ENCODE measurements around the gene JDP2.
A peak's percentile ranks its signal among the peaks of the same experiment; 100 is the strongest.

The JDP2 gene

GRCh38 chr14:75402867-75403413 is 24.9 kb upstream of the JDP2 start:
- H3K4ac ChIP-seq (ENCODE audit: low read depth, low read length): no peak overlapping the region
- no peak overlapping the region for H3K27ac ChIP-seq (ENCODE audit: low read depth, low read length)
- WGBS (ENCODE audit: extremely low coverage, insufficient coverage, low lambda C conversion rate): no CpG with 5 or more reads among the region's 5 CpGs
- H3K79me1 ChIP-seq (ENCODE audit: low read length): no peaks in the 10 kb centered on the region
- no peaks in the 10 kb centered on the region for H3K36me3 ChIP-seq (ENCODE audit: control insufficient read depth, insufficient read depth, low read length)
- no peak overlapping the region for H2AK5ac ChIP-seq (ENCODE audit: low read length)
- no peaks in the 10 kb centered on the region for H3K4me1 ChIP-seq (ENCODE audit: control insufficient read depth, low read depth, low read length)
- no peak overlapping the region for H3K9ac ChIP-seq (ENCODE audit: low read length)
- DNase-seq: peak; percentile 64
- H3K4me2 ChIP-seq (ENCODE audit: low read length): no peak overlapping the region
- no peak overlapping the region for H3K4me3 ChIP-seq (ENCODE audit: low read length)
- H2BK120ac ChIP-seq (ENCODE audit: low read depth, low read length): no peak overlapping the region
- H3K23ac ChIP-seq (ENCODE audit: low read length): no peak overlapping the region
- H4K5ac ChIP-seq (ENCODE audit: low read length): no peak overlapping the region
- H4K8ac ChIP-seq (ENCODE audit: low read depth, low read length): no peak overlapping the region
- H2BK15ac ChIP-seq (replicated peaks; ENCODE audit: low read depth): no peak overlapping the region
- no peaks in the 10 kb centered on the region for H3K27me3 ChIP-seq (ENCODE audit: insufficient read depth, low read length, poor library complexity)
- H2BK5ac ChIP-seq (ENCODE audit: low read length): no peak overlapping the region
- H3K79me2 ChIP-seq (ENCODE audit: control insufficient read depth, insufficient read depth, low read length): no peaks in the 10 kb centered on the region
- no peak overlapping the region for H3K18ac ChIP-seq (ENCODE audit: low read length)
- no peak overlapping the region for H3K56ac ChIP-seq (ENCODE audit: low read length)

GRCh38 chr14:75404847-75405246 is 23.0 kb upstream of the JDP2 start:
- Histone ChIP-seq H3K27ac (ENCODE audit: low read depth, low read length) (no peak overlapping the region), H2BK120ac (ENCODE audit: low read depth, low read length) (no peak overlapping the region), H3K56ac (ENCODE audit: low read length) (no peak overlapping the region), H3K4me1 (ENCODE audit: control insufficient read depth, low read depth, low read length) (no peaks in the 10 kb centered on the region), H2BK5ac (ENCODE audit: low read length) (no peak overlapping the region), H3K79me1 (ENCODE audit: low read length) (no peaks in the 10 kb centered on the region), H2AK5ac (ENCODE audit: low read length) (no peak overlapping the region), H3K4me3 (ENCODE audit: low read length) (no peak overlapping the region), H3K23ac (ENCODE audit: low read length) (no peak overlapping the region), H3K4ac (ENCODE audit: low read depth, low read length) (no peak overlapping the region), H4K5ac (ENCODE audit: low read length) (no peak overlapping the region), H3K27me3 (ENCODE audit: insufficient read depth, low read length, poor library complexity) (no peaks in the 10 kb centered on the region), H3K18ac (ENCODE audit: low read length) (no peak overlapping the region), H4K8ac (ENCODE audit: low read depth, low read length) (no peak overlapping the region), H3K79me2 (ENCODE audit: control insufficient read depth, insufficient read depth, low read length) (no peaks in the 10 kb centered on the region), H2BK15ac (replicated peaks; ENCODE audit: low read depth) (no peak overlapping the region), H3K9ac (ENCODE audit: low read length) (no peak overlapping the region), H3K4me2 (ENCODE audit: low read length) (no peak overlapping the region), H3K36me3 (ENCODE audit: control insufficient read depth, insufficient read depth, low read length) (no peaks in the 10 kb centered on the region)
- no CpG with 5 or more reads among the region's 4 CpGs for WGBS (ENCODE audit: extremely low coverage, insufficient coverage, low lambda C conversion rate)
- no peak for DNase-seq

- peaks cover 3% of the 10 kb centered on the region for H3K4me1 ChIP-seq (ENCODE audit: control insufficient read depth, low read depth, low read length)
- no peak overlapping the region for H2BK15ac ChIP-seq (replicated peaks; ENCODE audit: low read depth)
- H3K23ac ChIP-seq (ENCODE audit: low read length): no peak overlapping the region
- no peak overlapping the region for H3K4ac ChIP-seq (ENCODE audit: low read depth, low read length)
- no peak overlapping the region for H3K9ac ChIP-seq (ENCODE audit: low read length)
- no peak overlapping the region for H2BK120ac ChIP-seq (ENCODE audit: low read depth, low read length)
- DNase-seq: no peak
- H3K18ac ChIP-seq (ENCODE audit: low read length): no peak overlapping the region
- H3K27ac ChIP-seq (ENCODE audit: low read depth, low read length): no peak overlapping the region
- no peaks in the 10 kb centered on the region for H3K79me2 ChIP-seq (ENCODE audit: control insufficient read depth, insufficient read depth, low read length)
- H3K79me1 ChIP-seq (ENCODE audit: low read length): no peaks in the 10 kb centered on the region
- no peak overlapping the region for H3K56ac ChIP-seq (ENCODE audit: low read length)
- H4K5ac ChIP-seq (ENCODE audit: low read length): no peak overlapping the region
- no peaks in the 10 kb centered on the region for H3K27me3 ChIP-seq (ENCODE audit: insufficient read depth, low read length, poor library complexity)
- no CpG with 5 or more reads among the region's 2 CpGs for WGBS (ENCODE audit: extremely low coverage, insufficient coverage, low lambda C conversion rate)
- no peak overlapping the region for H3K4me3 ChIP-seq (ENCODE audit: low read length)
- no peak overlapping the region for H2BK5ac ChIP-seq (ENCODE audit: low read length)
- no peak overlapping the region for H3K4me2 ChIP-seq (ENCODE audit: low read length)
- H4K8ac ChIP-seq (ENCODE audit: low read depth, low read length): no peak overlapping the region
- H3K36me3 ChIP-seq (ENCODE audit: control insufficient read depth, insufficient read depth, low read length): no peaks in the 10 kb centered on the region
- H2AK5ac ChIP-seq (ENCODE audit: low read length): no peak overlapping the region
Measured at GRCh38 chr14:75406102-75406501, 21.7 kb upstream of the JDP2 start.

- no CpG with 5 or more reads among the region's 3 CpGs for WGBS (ENCODE audit: extremely low coverage, insufficient coverage, low lambda C conversion rate)
- H3K4me1 ChIP-seq (ENCODE audit: control insufficient read depth, low read depth, low read length): peaks cover 3% of the 10 kb centered on the region
Measured at GRCh38 chr14:75406856-75407255, 21.0 kb upstream of the JDP2 start.

GRCh38 chr14:75409316-75410205 is 18.3 kb upstream of the JDP2 start:
- H2BK120ac ChIP-seq (ENCODE audit: low read depth, low read length): no peak overlapping the region
- H3K27me3 ChIP-seq (ENCODE audit: insufficient read depth, low read length, poor library complexity): no peaks in the 10 kb centered on the region
- H3K36me3 ChIP-seq (ENCODE audit: control insufficient read depth, insufficient read depth, low read length): no peaks in the 10 kb centered on the region
- no peak overlapping the region for H3K4ac ChIP-seq (ENCODE audit: low read depth, low read length)
- no peak overlapping the region for H2AK5ac ChIP-seq (ENCODE audit: low read length)
- H3K79me2 ChIP-seq (ENCODE audit: control insufficient read depth, insufficient read depth, low read length): no peaks in the 10 kb centered on the region
- no peak overlapping the region for H2BK15ac ChIP-seq (replicated peaks; ENCODE audit: low read depth)
- no peak overlapping the region for H3K4me3 ChIP-seq (ENCODE audit: low read length)
- H3K27ac ChIP-seq (ENCODE audit: low read depth, low read length): no peak overlapping the region
- no peak overlapping the region for H3K23ac ChIP-seq (ENCODE audit: low read length)
- peaks cover 3% of the 10 kb centered on the region for H3K4me1 ChIP-seq (ENCODE audit: control insufficient read depth, low read depth, low read length)
- H3K56ac ChIP-seq (ENCODE audit: low read length): no peak overlapping the region
- no peak overlapping the region for H3K18ac ChIP-seq (ENCODE audit: low read length)
- WGBS (ENCODE audit: extremely low coverage, insufficient coverage, low lambda C conversion rate): no CpG with 5 or more reads among the region's 10 CpGs
- H3K4me2 ChIP-seq (ENCODE audit: low read length): no peak overlapping the region
- no peak overlapping the region for H4K5ac ChIP-seq (ENCODE audit: low read length)
- H3K9ac ChIP-seq (ENCODE audit: low read length): no peak overlapping the region
- H2BK5ac ChIP-seq (ENCODE audit: low read length): no peak overlapping the region
- no peak for DNase-seq
- no peak overlapping the region for H4K8ac ChIP-seq (ENCODE audit: low read depth, low read length)
- no peaks in the 10 kb centered on the region for H3K79me1 ChIP-seq (ENCODE audit: low read length)

More at GRCh38 chr14:75406856-75407255, 21.0 kb upstream of the JDP2 start:
- no peak overlapping the region for H2BK15ac ChIP-seq (replicated peaks; ENCODE audit: low read depth)
- H3K27ac ChIP-seq (ENCODE audit: low read depth, low read length): no peak overlapping the region
- no peak overlapping the region for H4K8ac ChIP-seq (ENCODE audit: low read depth, low read length)
- H2BK5ac ChIP-seq (ENCODE audit: low read length): no peak overlapping the region
- H3K36me3 ChIP-seq (ENCODE audit: control insufficient read depth, insufficient read depth, low read length): no peaks in the 10 kb centered on the region
- H4K5ac ChIP-seq (ENCODE audit: low read length): no peak overlapping the region
- no peak overlapping the region for H3K4ac ChIP-seq (ENCODE audit: low read depth, low read length)
- no peaks in the 10 kb centered on the region for H3K79me2 ChIP-seq (ENCODE audit: control insufficient read depth, insufficient read depth, low read length)
- no peak overlapping the region for H3K23ac ChIP-seq (ENCODE audit: low read length)
- no peak overlapping the region for H3K18ac ChIP-seq (ENCODE audit: low read length)
- H3K56ac ChIP-seq (ENCODE audit: low read length): no peak overlapping the region
- H2BK120ac ChIP-seq (ENCODE audit: low read depth, low read length): no peak overlapping the region
- no peak overlapping the region for H3K9ac ChIP-seq (ENCODE audit: low read length)
- no peaks in the 10 kb centered on the region for H3K79me1 ChIP-seq (ENCODE audit: low read length)
- H3K4me3 ChIP-seq (ENCODE audit: low read length): no peak overlapping the region
- no peak for DNase-seq
- H2AK5ac ChIP-seq (ENCODE audit: low read length): no peak overlapping the region
- no peaks in the 10 kb centered on the region for H3K27me3 ChIP-seq (ENCODE audit: insufficient read depth, low read length, poor library complexity)
- H3K4me2 ChIP-seq (ENCODE audit: low read length): no peak overlapping the region
